Measurements from ENCODE around the gene SMIM43.

GRCh38 chr4:121773883-121774282 lies 8.9 kb upstream of the SMIM43 start:
- TF ChIP-seq CTCF (conservative IDR thresholded peaks at IDR 0.05 in 1 of 2, IDR thresholded peaks at IDR 0.05 in 1 of 2; ENCODE audit: low read depth in 1 of 2, low read length in 2 of 2) = no peak
- no peak for TF ChIP-seq EZH2 (IDR thresholded peaks at IDR 0.05; ENCODE audit: low read length, missing control alignments)

Measured in fibroblast of lung (primary cell).